Vagina (tissue), 2 donors: ENCODE measurements around the gene APOL4. TPM values are rescaled to one million over a fixed set of nuclear protein-coding genes. Genes with fewer than 3 reads are reported as not detected.
"Not testable (repeated sequence)": the region's sequence is repeated elsewhere in the genome, so short reads cannot be mapped to it uniquely, and the experiment has no call there.

Source experiments
- DNase-seq, 2 donors: peaks; one replicate each; pipeline ENCODE4 v3.0.0-alpha.2; 2017; ENCODE audit errors: extremely low spot score in 2 of 2
- H3K27ac ChIP-seq: fragments of 200-600 bp; sonication (generic); one replicate; pipeline ENCODE4 v1.5.1; 2019
- H3K27me3 ChIP-seq: fragments of 200-600 bp; sonication (generic); one replicate; pipeline ENCODE4 v1.5.1; 2019
- H3K36me3 ChIP-seq, 2 donors: fragments of 200-600 bp; sonication (generic); one replicate each; pipeline ENCODE4 v1.5.1; 2017 to 2019
- H3K4me1 ChIP-seq: fragments of 200-600 bp; sonication (generic); one replicate; pipeline ENCODE4 v1.5.1; 2019
- H3K4me3 ChIP-seq, 2 donors: fragments of 200-600 bp; sonication (generic); 1 replicate in 1 of 2; 2 replicates in 1 of 2; pipeline ENCODE4 v1.5.1; 2016 to 2019
- H3K9me3 ChIP-seq: fragments of 200-600 bp; sonication (generic); one replicate; pipeline ENCODE4 v1.5.1; 2019
- CTCF ChIP-seq, 3 experiments: fragments of 450-650 bp in 2 of 3; fragments of 200-600 bp in 1 of 3; sonication (generic) in 1 of 3; IDR thresholded peaks; one replicate each; pipeline ENCODE4 v1.5.1; 2017 to 2019; ENCODE audit warnings: antibody characterized with exemption in 3 of 3, mild to moderate bottlenecking in 2 of 3, moderate library complexity in 2 of 3
- POLR2A ChIP-seq, 2 donors: fragments of 450-650 bp; IDR thresholded peaks; one replicate each; pipeline ENCODE4 v1.6.1; 2017; ENCODE audit warnings: antibody characterized with exemption in 2 of 2, mild to moderate bottlenecking in 2 of 2, moderate library complexity in 2 of 2
- POLR2AphosphoS5 ChIP-seq, 2 donors: sonication (generic); formaldehyde crosslinking; IDR thresholded peaks; one replicate each; pipeline ENCODE4 v1.9.0; 2017; ENCODE audit warnings: antibody characterized with exemption in 2 of 2, mild to moderate bottlenecking in 2 of 2, low read depth in 1 of 2; ENCODE audit not compliant: insufficient read depth in 1 of 2
- intact Hi-C: fragments of 100-400 bp; cut with DNase I; formaldehyde crosslinking; loops from one replicate; pipeline ENCODE4 v1.15.1; 2023
- total RNA-seq: library from RNA; depleted of rRNA; stranded (reverse); fragments of >200 nt; gene quantifications from one replicate; pipeline ENCODE4 v1.2.3, GENCODE V29; 2016

APOL4 gene
- total RNA-seq, 1 donor from 2014 or later, result 4.2 TPM

GRCh38 chr22:36206255-36206654 is 4.6 kb upstream of the APOL4 start:
- Histone ChIP-seq H3K27ac (no peak overlapping the region), H3K27me3 (no peaks in the 10 kb centered on the region), H3K4me1 (peaks cover 8% of the 10 kb centered on the region), H3K4me3 (no peak overlapping the region), H3K36me3 (no peaks in the 10 kb centered on the region), H3K9me3 (no peaks in the 10 kb centered on the region)
- TF ChIP-seq POLR2AphosphoS5 (IDR thresholded peaks at IDR 0.05; ENCODE audit: insufficient read depth in 1 of 2, low read depth in 1 of 2) (no peak), CTCF (IDR thresholded peaks at IDR 0.05) (no peak), POLR2A (IDR thresholded peaks at IDR 0.05) (no peak)
- intact Hi-C loops, result no loop called here
- DNase-seq, result no peak

- H3K4me1 ChIP-seq, intact Hi-C loops, H3K9me3 ChIP-seq, H3K4me3 ChIP-seq, H3K36me3 ChIP-seq, H3K27me3 ChIP-seq, DNase-seq, H3K27ac ChIP-seq: not testable (repeated sequence)
Observed at GRCh38 chr22:36205573-36205972, 4.0 kb upstream of the APOL4 start.

- H3K27ac ChIP-seq, result no peak overlapping the region
- H3K36me3 ChIP-seq, result no peaks in the 10 kb centered on the region
- TF ChIP-seq POLR2A (IDR thresholded peaks at IDR 0.05), result no peak
- TF ChIP-seq POLR2AphosphoS5 (IDR thresholded peaks at IDR 0.05; ENCODE audit: insufficient read depth in 1 of 2, low read depth in 1 of 2), result no peak
- intact Hi-C loops, result no loop called here
- DNase-seq, result no peak
- H3K9me3 ChIP-seq, result no peaks in the 10 kb centered on the region
- peaks cover 8% of the 10 kb centered on the region for H3K4me1 ChIP-seq
- H3K4me3 ChIP-seq, result no peak overlapping the region
- no peaks in the 10 kb centered on the region for H3K27me3 ChIP-seq
Observed at GRCh38 chr22:36204632-36205015, 3.0 kb upstream of the APOL4 start.

GRCh38 chr22:36204001-36204631 is 2.5 kb upstream of the APOL4 start:
- peaks cover 8% of the 10 kb centered on the region for H3K4me1 ChIP-seq
- TF ChIP-seq POLR2A (IDR thresholded peaks at IDR 0.05), result no peak
- no peak for TF ChIP-seq CTCF (IDR thresholded peaks at IDR 0.05)
- TF ChIP-seq POLR2AphosphoS5 (IDR thresholded peaks at IDR 0.05; ENCODE audit: insufficient read depth in 1 of 2, low read depth in 1 of 2), result no peak
- H3K4me3 ChIP-seq, result no peak overlapping the region
- no peaks in the 10 kb centered on the region for H3K36me3 ChIP-seq
- DNase-seq, result no peak
- no peaks in the 10 kb centered on the region for H3K9me3 ChIP-seq
- intact Hi-C loops, result no loop called here
- H3K27ac ChIP-seq, result no peak overlapping the region
- H3K27me3 ChIP-seq, result no peaks in the 10 kb centered on the region

GRCh38 chr22:36203441-36203840 is 1.8 kb upstream of the APOL4 start:
- intact Hi-C loops, H3K27me3 ChIP-seq, H3K36me3 ChIP-seq, H3K9me3 ChIP-seq, H3K4me1 ChIP-seq, H3K27ac ChIP-seq, H3K4me3 ChIP-seq, DNase-seq: not testable (repeated sequence)
- peak in 1 of 2 donors; percentile 50 for TF ChIP-seq POLR2AphosphoS5 (IDR thresholded peaks at IDR 0.05; ENCODE audit: insufficient read depth in 1 of 2, low read depth in 1 of 2)

- H3K9me3 ChIP-seq, H3K36me3 ChIP-seq, H3K27ac ChIP-seq, H3K4me1 ChIP-seq, H3K27me3 ChIP-seq, intact Hi-C loops, H3K4me3 ChIP-seq, DNase-seq: not testable (repeated sequence)
Observed at GRCh38 chr22:36202906-36203305, 1.3 kb upstream of the APOL4 start.

GRCh38 chr22:36201025-36201424 is 584 bp downstream of the APOL4 start:
- H3K36me3 ChIP-seq, DNase-seq, H3K27me3 ChIP-seq, intact Hi-C loops, H3K9me3 ChIP-seq, H3K4me3 ChIP-seq, H3K27ac ChIP-seq: not testable (repeated sequence)
- peaks cover 15% of the 10 kb centered on the region for H3K4me1 ChIP-seq
